Right lobe of liver (tissue), 4 donors: ENCODE measurements around the gene NUDT16.

Experiments
- POLR2A ChIP-seq: fragments of 450-650 bp; IDR thresholded peaks from one replicate; pipeline ENCODE4 v1.6.1; 2017; ENCODE audit warnings: antibody characterized with exemption, mild to moderate bottlenecking
- TF ChIP-seq, protein P1 (sequence below), 4 donors: fragments of 200-600 bp in 3 of 4; fragments of 450-650 bp in 1 of 4; IDR thresholded peaks; one replicate each; pipeline versions ENCODE4 v1.5.1 to v1.8.0; 2016 to 2022; ENCODE audit warnings: antibody characterized with exemption in 4 of 4, mild to moderate bottlenecking in 2 of 4
- donor health status: DM: no; HTN: no; CAD: no.
- donor health status: DM: no; HTN: no; CAD: no.
- donor health status: DM: no; HTN: yes; CAD: no.

DNA sequence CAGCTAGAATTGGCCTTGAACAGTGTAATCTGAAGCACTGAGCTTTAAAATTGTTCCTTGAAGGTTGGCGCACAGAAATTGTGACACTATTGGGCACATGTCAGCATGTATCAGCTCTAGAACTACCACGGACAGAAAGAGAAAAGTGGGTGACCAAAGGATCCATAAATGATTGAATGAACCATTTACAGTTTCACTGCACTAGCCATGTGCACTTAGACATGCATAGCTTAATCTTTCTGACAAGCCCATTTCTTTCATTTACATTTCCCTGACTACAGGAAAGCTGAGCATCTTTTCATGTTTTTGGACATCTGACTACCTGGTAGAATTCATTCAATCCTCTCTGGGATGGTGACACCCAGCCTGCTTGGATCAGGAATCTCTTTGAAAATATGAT, 36.2 kb downstream of the NUDT16 start:
- TF ChIP-seq, protein P1, sequence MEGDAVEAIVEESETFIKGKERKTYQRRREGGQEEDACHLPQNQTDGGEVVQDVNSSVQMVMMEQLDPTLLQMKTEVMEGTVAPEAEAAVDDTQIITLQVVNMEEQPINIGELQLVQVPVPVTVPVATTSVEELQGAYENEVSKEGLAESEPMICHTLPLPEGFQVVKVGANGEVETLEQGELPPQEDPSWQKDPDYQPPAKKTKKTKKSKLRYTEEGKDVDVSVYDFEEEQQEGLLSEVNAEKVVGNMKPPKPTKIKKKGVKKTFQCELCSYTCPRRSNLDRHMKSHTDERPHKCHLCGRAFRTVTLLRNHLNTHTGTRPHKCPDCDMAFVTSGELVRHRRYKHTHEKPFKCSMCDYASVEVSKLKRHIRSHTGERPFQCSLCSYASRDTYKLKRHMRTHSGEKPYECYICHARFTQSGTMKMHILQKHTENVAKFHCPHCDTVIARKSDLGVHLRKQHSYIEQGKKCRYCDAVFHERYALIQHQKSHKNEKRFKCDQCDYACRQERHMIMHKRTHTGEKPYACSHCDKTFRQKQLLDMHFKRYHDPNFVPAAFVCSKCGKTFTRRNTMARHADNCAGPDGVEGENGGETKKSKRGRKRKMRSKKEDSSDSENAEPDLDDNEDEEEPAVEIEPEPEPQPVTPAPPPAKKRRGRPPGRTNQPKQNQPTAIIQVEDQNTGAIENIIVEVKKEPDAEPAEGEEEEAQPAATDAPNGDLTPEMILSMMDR (IDR thresholded peaks at IDR 0.05), result no peak
- TF ChIP-seq POLR2A, result no peak
